H7 (cell line): Measurements from ENCODE around the gene WNK2. TPM values are rescaled to one million over a fixed set of nuclear protein-coding genes. Genes with fewer than 3 reads are reported as not detected.
"Not testable (repeated sequence)": the region's sequence is repeated elsewhere in the genome, so short reads cannot be mapped to it uniquely, and the experiment has no call there.

Experiments
- DNase-seq: peaks from one replicate; pipeline ENCODE4 v3.0.0; 2012
- H3K27me3 ChIP-seq: 2 replicates; pipeline ENCODE4 v1.6.0; 2011; ENCODE audit warnings: mild to moderate bottlenecking, low read length; ENCODE audit not compliant: control insufficient read depth, insufficient read depth
- H3K36me3 ChIP-seq: replicated peaks from 2 replicates; pipeline ENCODE4 v1.5.1; 2011; ENCODE audit warnings: low read length; ENCODE audit not compliant: control insufficient read depth, insufficient read depth
- H3K4me3 ChIP-seq: 2 replicates; pipeline ENCODE4 v1.5.1; 2011; ENCODE audit warnings: low read depth, mild to moderate bottlenecking, control low read depth, low read length, moderate library complexity; ENCODE audit not compliant: insufficient read depth
- total RNA-seq: library from RNA; depleted of rRNA; stranded (reverse); fragments of >200 nt; shearing (Covaris generic); gene quantifications from 2 replicates; pipeline ENCODE4 v1.2.3, GENCODE V29; 2014

WNK2 gene
- total RNA-seq, 1 experiment from 2014 or later: 13.3 TPM

- no peak overlapping the region for H3K4me3 ChIP-seq
- no peaks in the 10 kb centered on the region for H3K27me3 ChIP-seq
- no peak for DNase-seq
These were observed 64.6 kb downstream of the WNK2 start for GRCh38 chr9:93248386-93249040.

GRCh38 chr9:93250185-93250584, 66.2 kb downstream of the WNK2 start:
- Histone ChIP-seq H3K27me3 (no peaks in the 10 kb centered on the region), H3K4me3 (no peak overlapping the region), H3K36me3 (peaks cover 2% of the 10 kb centered on the region)
- DNase-seq: no peak

More at GRCh38 chr9:93248386-93249040, 64.6 kb downstream of the WNK2 start:
- H3K36me3 ChIP-seq: no peaks in the 10 kb centered on the region; the same call in none of the 2 replicates

- H3K4me3 ChIP-seq, H3K27me3 ChIP-seq, H3K36me3 ChIP-seq, DNase-seq: not testable (repeated sequence)
These were observed 67.4 kb downstream of the WNK2 start for GRCh38 chr9:93251309-93251708.

GRCh38 chr9:93252116-93252780, 68.3 kb downstream of the WNK2 start:
- DNase-seq: no peak
- Histone ChIP-seq H3K4me3 (no peak overlapping the region), H3K36me3 (peaks cover 2% of the 10 kb centered on the region), H3K27me3 (no peaks in the 10 kb centered on the region)

GRCh38 chr9:93252781-93253530, 69.0 kb downstream of the WNK2 start:
- Histone ChIP-seq H3K4me3 (no peak overlapping the region), H3K36me3 (peaks cover 2% of the 10 kb centered on the region), H3K27me3 (no peaks in the 10 kb centered on the region)
- DNase-seq: no peak

- DNase-seq: no peak
- H3K36me3 ChIP-seq: peaks cover 2% of the 10 kb centered on the region
- no peaks in the 10 kb centered on the region for H3K27me3 ChIP-seq
- no peak overlapping the region for H3K4me3 ChIP-seq
These were observed 69.7 kb downstream of the WNK2 start for GRCh38 chr9:93253633-93254032.

GRCh38 chr9:93254061-93254481, 70.1 kb downstream of the WNK2 start:
- no peak overlapping the region for H3K4me3 ChIP-seq
- no peaks in the 10 kb centered on the region for H3K27me3 ChIP-seq
- DNase-seq: no peak
- H3K36me3 ChIP-seq: peaks cover 2% of the 10 kb centered on the region

GRCh38 chr9:93254806-93255493, 71.0 kb downstream of the WNK2 start:
- H3K27me3 ChIP-seq: no peaks in the 10 kb centered on the region
- DNase-seq: peak; percentile 73
- H3K4me3 ChIP-seq: no peak overlapping the region

GRCh38 chr9:93255494-93255867, 71.5 kb downstream of the WNK2 start:
- no peaks in the 10 kb centered on the region for H3K27me3 ChIP-seq
- no peak for DNase-seq
- H3K4me3 ChIP-seq: no peak overlapping the region
- H3K36me3 ChIP-seq: peaks cover 2% of the 10 kb centered on the region

More at GRCh38 chr9:93254806-93255493, 71.0 kb downstream of the WNK2 start:
- peaks cover 2% of the 10 kb centered on the region for H3K36me3 ChIP-seq

- H3K4me3 ChIP-seq: no peak overlapping the region
These were observed 72.3 kb downstream of the WNK2 start for GRCh38 chr9:93255994-93256877.

GRCh38 chr9:93256878-93257807, 73.2 kb downstream of the WNK2 start:
- peak; percentile 48 for DNase-seq
- Histone ChIP-seq H3K4me3 (no peak overlapping the region), H3K36me3 (peaks cover 2% of the 10 kb centered on the region), H3K27me3 (no peaks in the 10 kb centered on the region)

More at GRCh38 chr9:93255994-93256877, 72.3 kb downstream of the WNK2 start:
- Histone ChIP-seq H3K36me3 (peaks cover 2% of the 10 kb centered on the region), H3K27me3 (no peaks in the 10 kb centered on the region)
- DNase-seq: peak; percentile 55

GRCh38 chr9:93257808-93258331, 73.9 kb downstream of the WNK2 start:
- peaks cover 2% of the 10 kb centered on the region for H3K36me3 ChIP-seq
- H3K27me3 ChIP-seq: no peaks in the 10 kb centered on the region
- DNase-seq: peak; percentile 18
- H3K4me3 ChIP-seq: no peak overlapping the region

- no peak for DNase-seq
- no peaks in the 10 kb centered on the region for H3K27me3 ChIP-seq
- peaks cover 2% of the 10 kb centered on the region for H3K36me3 ChIP-seq
- no peak overlapping the region for H3K4me3 ChIP-seq
These were observed 74.5 kb downstream of the WNK2 start for GRCh38 chr9:93258419-93258817.
